HG02981 (cell line): ENCODE results near the gene ST8SIA5.

Source experiments
- ATAC-seq: cut with Tn5 transposase; IDR thresholded peaks from one replicate; pipeline ENCODE4 v1.9.1; 2021; ENCODE audit warnings: mild to moderate bottlenecking, moderate library complexity; ENCODE audit not compliant: unreplicated experiment

Gene ST8SIA5

DNA sequence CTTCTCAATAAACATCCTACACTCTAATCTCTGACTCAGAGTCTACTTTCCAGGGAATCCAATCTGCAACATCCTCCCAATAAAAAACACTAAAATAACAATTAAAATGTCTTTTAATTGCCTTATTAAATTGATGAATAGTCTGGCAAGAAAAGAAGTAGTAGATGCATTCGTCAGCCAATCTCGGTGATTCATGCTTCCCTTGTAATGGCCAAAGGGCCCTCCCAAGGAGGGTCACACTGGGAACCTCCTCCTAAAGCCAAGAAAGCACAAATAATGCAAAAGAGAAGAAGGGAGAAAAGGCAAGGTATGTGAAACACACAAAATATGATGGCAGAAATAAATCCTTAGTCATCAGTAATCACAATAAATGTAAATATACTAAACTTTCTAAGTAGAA, 16.8 kb downstream of the ST8SIA5 start:
- ATAC-seq, result no peak

DNA sequence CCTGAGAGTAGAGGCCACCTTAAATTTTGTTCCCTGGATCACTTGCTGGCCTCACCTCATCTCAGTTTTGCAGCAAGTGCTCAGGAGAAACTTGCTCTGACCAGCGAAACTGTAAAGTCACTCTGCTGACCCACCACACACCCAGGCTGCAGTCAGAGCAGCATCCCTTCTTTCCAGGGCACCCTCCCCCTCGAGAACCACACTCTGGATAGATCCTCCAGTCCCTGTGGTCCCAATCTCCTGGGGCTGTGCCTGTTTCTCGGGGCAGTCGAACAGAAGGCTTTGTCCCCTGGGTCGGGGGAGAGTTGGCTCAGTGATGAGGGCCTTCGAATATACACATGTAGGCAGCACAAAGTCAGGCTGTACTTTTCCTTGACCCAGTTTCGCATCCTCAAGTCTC, 18.4 kb downstream of the ST8SIA5 start:
- ATAC-seq, result no peak

DNA sequence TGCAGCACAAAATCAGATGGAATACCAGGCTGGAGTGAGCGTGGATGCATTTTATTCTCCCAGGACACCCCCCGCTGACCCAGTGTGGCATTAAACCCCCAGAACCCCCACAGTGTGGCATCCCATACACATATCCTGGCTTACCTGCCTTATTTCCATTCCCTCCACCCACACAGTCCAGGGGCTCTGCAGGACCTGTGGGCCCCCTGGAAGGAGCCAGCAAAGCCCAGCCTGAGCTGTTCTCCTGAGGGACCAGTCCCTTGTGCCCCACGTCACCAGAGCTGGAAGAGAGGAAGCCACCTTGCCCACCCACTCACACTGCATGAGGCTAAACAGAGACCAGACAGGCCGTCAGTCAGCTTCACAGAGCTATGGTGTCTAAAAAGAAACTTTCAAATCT, 20.1 kb downstream of the ST8SIA5 start:
- no peak for ATAC-seq

DNA sequence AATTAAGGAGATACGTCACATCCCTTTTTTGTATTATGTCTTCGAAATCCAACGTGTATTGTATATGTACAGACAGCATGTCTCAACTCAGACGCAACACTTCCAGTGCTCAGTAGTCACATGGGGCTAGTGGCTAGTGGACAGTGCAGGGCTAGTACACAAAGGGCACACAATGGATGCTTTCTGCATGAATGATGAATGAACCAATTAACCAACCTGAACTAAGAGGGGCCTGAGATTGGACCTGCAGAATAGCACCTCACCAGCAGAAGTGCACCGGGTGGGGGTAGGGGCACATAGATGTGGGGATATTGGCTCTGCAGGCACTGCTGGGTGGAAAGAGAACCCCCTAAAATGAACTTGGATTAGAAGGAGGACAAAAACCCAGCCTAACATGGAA, 20.7 kb downstream of the ST8SIA5 start:
- ATAC-seq, result no peak

DNA sequence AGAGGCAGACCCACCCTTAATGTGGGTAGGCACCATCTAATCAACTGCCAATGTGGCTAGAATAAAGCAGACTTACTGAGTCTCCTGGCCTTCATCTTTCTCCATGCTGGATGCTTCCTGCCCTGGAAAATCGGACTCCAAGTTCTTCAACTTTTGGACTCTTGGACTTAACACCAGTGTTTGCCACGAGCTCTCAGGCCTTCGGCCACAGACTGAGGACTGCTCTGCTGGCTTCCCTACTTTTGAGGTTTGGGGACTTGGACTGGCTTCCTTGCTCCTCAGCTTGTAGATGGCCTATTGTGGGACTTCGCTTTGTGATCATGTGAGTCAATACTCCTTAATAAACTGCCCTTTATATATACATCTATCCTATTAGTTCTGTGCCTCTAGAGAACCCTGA, 21.9 kb downstream of the ST8SIA5 start:
- ATAC-seq, result no peak

DNA sequence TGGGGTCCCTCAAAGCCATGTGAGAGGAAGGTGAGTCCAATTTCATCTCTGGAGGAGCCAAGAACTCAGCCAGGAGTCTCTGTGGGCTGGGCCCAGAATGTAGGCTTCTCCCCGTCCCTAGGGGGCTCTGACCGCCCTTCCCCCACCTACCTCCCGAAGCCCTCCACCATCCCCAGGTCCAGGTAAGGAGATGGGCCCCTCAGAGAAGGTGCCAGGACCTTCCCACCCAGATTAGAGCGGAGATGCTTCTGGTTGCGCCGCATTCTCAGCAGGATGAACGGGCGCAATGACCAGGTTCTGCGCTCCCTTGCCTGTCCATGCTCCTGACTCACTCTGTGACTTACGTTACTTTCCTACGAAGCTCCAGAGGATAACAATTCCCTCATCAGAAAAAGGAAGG, 23.0 kb downstream of the ST8SIA5 start:
- ATAC-seq, result no peak

DNA sequence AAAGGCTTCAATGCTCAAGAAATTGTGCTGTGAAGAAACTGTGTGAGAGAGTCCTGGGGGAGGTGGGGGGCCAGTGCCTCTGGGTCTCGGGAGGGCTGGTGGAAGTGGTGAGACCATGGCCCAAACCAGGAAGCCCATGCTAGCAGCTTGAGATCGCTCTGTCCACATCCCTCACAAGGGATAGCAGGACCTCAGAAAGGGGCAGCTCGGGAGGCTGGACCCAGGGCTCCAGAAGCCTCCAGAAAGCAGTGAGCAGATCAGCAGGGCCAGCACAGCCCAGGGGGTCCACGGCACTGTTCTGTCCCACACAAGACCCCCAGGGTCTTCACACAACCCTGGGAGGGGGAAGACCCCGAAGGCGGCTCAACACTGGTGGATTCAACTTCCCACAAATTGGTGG, 24.1 kb downstream of the ST8SIA5 start:
- no peak for ATAC-seq

DNA sequence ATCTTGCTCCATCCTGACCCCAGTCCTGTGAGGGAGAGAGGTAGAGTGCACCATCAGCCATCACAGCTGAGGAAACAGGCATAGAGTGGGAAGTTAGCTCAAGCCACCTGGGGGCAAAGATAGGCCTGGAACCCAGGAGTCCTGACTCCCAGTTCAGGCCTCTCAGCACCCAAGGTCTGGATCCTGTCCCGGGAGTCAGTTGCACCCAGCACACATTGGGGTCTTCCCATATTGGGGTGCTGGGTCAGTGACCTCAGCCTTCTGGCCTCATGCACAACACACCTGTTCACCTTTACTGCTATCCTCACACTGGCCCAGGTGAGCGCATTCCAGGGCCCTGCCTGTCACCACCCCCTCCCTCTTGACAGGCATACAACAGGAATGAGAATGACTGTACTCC, 24.7 kb downstream of the ST8SIA5 start:
- no peak for ATAC-seq

DNA sequence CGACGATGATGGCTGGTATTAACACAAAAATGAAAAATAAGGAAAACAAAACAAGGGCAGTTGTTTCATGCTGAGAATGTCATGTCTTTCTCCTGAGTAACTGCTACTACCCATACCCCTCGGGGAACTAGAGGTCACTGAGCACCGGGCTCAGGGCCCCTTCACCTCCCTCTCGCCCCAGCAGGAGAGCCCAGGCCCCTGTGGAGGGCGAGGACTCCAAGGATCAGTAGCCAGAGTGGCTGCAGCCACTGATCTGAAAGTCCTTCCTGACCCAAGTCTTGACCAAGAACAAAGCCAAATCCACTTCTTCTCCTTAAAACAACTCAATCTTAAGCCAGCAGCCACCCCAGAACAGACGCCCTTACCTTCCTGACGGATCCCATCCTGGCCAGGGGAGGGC, 25.5 kb downstream of the ST8SIA5 start:
- ATAC-seq, result no peak

DNA sequence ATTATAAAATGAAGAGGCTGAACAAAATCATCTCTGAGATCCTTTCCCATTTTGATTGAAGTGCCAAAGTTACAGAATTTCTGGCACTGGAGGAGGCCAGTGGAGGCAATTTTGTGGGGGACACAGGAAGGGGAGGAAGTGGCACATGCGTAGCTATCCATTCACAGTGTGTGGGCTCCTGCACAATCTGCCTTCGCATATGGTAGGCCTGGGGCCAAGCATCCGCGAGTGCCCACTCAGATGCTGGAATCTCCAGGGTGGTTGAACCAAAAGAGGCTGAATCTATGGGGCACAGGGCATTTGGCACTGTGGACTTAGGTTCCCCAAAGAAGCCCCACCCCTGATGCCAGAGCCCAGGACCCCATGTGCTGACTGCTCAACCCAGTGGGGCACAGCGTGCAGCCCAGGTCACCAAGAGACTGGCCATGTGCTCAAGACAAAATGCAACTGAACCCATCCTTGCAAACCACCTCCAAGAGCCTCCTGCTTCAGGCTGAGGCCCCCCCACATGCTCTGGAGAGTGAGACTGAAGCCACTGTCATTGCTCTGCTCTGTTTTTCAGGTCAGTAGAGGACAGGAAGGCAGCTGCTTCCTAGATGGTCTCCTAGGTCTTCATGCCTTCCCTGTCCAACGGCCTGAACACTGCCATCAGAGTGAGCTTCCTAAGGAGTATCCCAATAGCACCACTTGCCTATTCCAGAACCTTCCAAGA, 28.5 kb downstream of the ST8SIA5 start:
- no peak for ATAC-seq

DNA sequence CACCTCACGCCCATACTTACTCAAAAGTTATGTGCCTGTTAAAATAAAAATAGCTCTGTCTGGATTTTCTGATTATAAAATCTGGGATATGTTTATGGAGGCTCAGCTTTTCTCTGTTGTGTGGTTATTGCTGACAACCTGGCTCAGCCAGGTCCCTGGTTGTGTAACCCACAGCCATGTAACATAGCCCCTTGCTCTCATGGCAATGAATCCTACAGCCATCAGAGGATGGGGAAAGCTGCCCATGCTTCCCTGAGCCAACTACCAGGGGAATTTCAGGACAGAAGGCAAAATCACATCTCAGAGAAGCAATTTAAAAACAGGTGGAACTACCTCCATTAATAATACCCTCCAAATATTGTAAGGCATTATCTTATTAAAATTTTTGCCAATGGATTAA, 29.7 kb downstream of the ST8SIA5 start:
- no peak for ATAC-seq

DNA sequence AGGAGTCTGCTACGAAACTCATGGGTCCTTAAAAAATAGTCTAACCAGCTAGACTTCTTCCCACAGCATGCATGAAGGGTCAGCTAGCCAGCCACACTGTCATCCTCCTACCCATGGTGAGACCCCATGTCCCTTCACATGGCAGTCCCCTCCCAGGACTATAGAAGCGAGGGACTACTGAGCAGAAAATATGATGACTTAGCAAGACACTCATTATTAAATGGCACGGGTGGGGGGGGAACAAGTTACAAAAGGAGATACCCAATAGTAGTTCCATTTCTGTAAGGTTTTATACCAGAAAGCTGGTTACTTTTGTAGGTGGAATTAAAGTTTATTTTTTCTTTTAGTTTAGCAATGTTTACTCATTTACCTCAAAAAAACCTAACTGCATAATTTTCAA, 31.5 kb downstream of the ST8SIA5 start:
- ATAC-seq, result no peak

DNA sequence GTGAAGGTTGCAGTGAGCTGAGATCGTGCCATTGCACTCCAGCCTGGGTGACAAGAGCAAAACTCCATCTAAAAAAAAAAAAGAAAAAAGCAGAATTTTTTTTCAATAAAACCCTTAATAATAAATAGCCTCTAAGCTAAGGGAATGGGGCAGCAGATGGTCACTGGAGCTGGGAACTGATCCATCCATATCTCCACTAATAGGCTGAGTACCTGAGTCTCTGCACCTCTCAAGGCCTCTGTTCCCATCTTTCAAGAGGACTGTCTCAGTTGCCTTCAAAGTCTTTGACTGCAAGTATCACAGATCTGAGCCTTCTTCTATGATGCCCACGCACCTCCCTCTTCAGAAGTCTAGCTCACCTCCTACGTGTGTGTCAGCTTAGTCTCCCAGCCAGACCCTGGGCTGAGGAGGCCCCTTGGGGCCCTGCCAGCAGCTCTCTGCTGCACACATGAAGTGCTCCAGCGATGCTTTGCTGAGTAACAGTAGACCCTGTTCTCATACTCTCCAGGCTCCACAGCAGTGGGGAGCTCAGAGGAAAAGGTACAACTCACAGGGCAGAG, 32.9 kb downstream of the ST8SIA5 start:
- ATAC-seq, result no peak

DNA sequence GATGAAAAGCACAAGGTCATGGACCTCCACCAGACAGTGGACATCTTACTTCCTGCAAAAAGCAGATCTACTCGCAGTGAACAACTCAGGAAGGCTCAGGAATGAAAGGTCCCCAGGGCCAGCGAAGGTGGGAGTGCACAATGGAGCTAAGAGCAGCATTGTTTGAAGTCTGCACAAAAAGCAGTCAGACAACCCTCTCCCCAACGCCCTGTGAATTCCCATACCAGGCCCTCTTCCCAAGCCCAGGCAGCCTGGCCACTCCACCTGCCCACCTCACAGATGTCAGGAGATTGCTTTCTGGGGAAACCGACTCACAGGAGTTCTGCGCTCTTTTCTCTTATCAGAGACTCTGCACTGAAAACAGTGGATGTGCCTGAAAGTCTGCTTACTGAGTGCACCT, 34.8 kb downstream of the ST8SIA5 start:
- no peak for ATAC-seq

DNA sequence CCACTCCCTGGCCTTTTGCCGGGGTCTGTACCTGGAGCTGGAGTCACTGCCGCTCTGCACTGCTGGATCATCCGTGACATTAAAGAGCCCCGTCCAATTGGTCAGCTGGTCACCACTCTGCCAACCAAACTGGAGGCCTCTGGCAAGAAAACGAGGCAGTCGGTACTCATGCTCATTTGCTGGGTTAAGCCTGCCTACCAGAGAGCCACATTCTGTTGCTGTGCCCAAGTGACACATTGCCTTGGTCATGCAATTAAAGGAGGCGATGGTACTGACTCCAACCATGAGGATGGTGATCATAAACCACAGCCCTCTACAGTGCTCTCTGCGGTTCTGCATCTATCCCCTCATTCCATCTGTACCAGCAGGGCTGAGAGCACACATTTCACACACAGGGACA, 35.5 kb downstream of the ST8SIA5 start:
- ATAC-seq, result no peak

DNA sequence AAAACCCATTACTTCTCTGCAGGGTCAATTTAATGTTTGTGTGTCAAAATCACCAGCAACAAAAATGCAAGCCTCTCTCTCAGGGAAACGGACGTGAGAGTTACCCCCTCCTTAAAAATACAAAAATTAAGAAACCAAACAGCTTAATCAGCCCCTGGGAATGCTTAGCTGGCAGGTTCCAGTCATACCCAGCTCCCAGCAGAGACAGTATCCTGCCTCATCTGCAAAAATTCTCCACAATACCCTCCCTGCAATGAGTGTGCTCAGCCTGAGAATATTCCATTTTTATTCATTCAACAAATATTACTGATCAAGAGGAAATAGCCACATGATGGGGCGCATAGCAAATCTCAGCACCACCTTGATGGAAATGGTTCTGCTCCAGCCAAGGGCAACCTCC, 36.3 kb downstream of the ST8SIA5 start:
- ATAC-seq, result no peak

DNA sequence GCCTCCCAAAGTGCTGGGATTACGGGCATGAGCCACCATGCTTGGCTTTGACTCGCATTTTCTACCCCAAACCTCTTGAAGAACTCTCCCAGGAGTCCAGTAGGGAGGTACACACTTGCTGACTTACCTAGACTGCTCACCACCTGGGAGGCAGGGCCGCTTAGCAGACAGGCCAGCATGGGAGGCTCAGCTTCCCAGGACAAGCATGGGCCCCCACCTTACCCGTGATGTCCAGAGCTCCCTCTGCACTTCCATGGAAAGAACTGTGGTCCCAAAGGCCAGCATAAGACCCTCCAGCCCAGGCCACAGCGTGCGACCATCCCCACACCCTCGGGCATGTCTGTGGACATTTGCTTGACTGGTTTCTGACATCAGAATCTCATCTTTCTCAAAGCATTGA, 36.8 kb downstream of the ST8SIA5 start:
- no peak for ATAC-seq

DNA sequence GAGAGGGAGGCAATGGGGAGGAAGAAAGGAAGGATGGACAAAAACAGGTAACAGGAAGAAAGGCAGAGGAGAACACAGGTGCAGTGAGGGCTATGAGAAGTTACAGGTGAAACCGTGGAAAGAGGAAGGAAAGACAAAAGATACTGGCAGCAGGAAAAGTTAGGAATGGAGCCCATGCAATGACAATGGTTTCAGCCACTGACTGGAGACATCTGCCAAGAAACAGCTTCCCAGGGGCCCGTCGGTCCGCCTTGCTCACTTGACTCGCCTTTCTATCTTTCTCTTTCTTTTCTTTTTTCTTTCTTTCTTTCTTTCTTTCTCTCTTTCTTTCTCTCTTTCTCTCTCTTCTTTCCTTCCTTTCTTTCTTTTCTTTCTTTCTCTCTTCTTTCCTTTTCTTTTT, 37.5 kb downstream of the ST8SIA5 start:
- no peak for ATAC-seq

DNA sequence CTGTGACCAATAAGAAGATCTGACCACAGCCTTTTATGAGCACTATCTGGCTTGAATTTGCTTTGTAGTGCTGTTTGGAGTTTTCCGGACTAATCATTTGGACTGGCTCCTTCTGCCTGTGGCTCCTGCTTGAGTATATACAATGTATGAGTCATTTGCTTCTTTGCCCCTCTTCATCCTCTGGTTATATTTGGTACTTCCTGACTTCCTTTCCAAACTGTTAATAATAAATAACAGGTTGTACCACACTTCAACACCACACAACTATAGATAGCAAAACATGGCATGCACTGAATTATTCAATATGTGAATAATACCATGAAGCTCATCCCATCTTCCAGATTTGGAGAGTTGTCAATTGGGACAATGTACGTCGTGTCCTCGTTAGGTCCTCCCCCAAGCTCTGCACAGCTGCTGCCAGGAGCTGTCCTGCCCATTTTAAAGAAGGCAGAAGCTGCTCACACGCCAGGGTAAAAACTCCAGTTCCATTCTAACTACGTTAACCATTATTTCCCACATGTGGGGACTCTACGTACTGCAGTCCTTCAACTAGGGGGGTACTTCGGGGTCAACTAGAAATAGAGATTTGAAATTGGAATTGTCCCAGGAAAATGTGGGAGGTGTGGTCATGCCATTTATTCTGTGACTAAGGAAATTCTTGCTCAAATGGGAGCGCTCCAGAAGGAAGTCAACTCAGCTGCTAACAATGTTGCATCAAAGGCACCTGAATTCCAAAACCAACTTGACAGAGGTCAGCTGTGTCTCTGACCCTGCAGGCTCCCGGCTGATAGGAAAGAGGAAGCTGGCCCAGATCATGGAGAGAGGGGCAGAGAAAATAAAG, 38.1 kb downstream of the ST8SIA5 start:
- no peak for ATAC-seq

DNA sequence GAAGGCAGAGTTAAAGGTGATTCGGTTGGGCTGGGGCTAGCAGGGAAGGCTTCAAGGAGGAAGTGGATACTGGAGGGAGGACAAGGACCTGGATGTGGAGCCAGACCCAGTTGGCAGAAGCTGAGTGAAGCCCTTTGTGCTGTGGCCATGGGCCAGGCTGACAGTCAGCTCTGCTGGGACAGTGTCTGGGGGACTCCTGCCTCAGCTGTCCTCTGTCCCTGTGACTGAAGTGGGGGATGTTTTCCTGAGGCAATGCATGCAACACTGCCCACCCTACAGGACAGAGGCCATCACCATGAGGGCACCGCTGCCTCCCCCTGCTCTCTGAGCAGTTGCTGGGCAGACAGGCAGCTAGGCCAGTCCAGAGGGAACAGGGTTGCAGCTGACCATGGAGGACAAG, 40.0 kb downstream of the ST8SIA5 start:
- no peak for ATAC-seq

DNA sequence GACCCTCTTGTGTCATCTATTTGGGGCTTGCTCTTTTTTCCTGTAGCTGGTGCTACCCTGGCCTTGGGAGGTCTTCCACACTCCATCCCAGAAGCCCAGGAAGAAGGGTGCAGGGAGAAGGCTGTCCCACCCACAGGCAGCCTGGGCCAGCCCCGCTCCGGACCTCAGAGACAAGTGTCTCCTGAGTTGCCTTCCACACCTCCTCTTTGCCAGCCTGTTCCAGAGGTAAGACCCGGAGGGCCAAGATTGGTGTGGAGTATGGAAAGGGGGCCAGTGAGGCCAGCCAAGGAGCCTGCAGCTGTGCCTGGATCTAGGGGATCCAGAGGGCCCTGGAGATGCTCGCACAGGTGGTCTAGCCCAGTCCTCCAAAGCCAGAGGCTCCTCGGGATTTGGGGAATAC, 40.5 kb downstream of the ST8SIA5 start:
- no peak for ATAC-seq

DNA sequence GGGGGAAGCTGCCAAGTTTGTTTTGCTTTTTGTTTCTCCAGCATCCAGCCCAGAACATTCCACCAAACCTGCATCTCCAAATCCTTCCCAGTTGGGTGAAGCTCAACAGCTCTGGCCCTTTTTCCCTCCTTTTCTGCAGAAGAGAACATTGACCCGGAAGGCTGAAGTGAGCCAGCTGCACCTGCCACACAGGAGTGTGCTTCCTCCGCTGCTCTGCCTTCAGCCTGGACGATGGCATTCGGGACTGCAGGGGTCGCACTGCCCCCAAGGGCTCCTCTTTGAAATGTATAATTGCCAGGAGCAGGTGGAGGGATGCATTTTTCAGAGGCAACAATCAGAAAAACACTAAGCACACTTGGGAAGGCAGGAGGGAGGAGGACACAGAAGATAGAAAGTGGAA, 41.8 kb downstream of the ST8SIA5 start:
- ATAC-seq, result no peak
